GM12801 (cell line): ENCODE results near the gene PSMG2.

Experiments used
- TF ChIP-seq, protein P1 (sequence below): IDR thresholded peaks from one replicate; pipeline ENCODE4 v1.5.1; 2011; ENCODE audit warnings: control low read depth; ENCODE audit not compliant: insufficient read length; ENCODE audit errors: extremely low read depth

The PSMG2 gene, protein sequence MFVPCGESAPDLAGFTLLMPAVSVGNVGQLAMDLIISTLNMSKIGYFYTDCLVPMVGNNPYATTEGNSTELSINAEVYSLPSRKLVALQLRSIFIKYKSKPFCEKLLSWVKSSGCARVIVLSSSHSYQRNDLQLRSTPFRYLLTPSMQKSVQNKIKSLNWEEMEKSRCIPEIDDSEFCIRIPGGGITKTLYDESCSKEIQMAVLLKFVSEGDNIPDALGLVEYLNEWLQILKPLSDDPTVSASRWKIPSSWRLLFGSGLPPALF

DNA sequence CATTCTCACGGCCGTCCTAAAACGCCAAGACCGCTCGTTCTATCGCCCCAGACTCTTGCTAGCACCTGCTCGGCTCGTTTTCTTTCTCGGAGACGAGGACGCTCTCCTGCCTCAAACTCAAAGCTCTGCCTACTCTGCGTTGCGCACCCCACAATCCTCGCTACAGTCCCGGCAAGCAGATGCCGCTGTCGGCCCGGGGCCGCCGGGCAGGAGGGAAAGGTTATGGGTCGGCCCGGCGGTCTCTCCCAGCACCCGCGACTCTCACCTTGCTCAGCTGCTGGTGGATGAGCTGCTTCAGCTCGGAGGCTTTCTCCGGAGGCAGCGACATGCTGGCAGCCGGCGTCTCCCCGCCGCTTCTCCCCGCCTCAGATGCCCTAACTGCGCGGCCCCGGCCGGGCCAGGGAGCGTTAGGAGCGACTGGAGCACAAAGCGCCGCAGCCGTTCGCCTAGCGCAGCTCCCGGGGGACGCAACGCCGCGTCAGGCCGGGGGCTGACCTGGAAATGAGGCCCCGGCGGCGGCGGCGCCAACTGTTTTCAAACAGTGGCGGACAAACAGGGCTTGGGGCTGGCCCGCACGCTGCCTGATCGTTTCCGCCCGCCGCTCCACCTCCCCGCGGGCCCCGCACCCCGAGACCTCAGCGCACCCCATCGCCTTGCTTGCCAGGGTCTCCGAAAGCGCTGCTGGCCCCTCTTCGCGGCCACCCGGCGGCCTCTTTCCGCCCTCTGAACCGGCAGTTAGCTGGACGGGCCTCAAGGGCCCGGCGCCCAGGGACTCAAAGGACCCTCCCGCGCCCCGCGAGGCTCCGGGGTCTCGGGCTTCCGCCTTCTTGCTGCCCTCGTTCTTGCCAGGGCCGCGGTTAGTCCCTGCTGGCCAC lies at the start of gene PSMG2, which contains the start of gene CEP76:
TSS of gene PSMG2 (plus strand) at position 822 of the 875 bp plus-strand sequence. CDS start 66 bp downstream, outside the sequence.
TSS of gene CEP76 (minus strand) at position 503 of the 875 bp plus-strand sequence. CDS start at position 328, 175 bp downstream.
- TF ChIP-seq, protein P1, sequence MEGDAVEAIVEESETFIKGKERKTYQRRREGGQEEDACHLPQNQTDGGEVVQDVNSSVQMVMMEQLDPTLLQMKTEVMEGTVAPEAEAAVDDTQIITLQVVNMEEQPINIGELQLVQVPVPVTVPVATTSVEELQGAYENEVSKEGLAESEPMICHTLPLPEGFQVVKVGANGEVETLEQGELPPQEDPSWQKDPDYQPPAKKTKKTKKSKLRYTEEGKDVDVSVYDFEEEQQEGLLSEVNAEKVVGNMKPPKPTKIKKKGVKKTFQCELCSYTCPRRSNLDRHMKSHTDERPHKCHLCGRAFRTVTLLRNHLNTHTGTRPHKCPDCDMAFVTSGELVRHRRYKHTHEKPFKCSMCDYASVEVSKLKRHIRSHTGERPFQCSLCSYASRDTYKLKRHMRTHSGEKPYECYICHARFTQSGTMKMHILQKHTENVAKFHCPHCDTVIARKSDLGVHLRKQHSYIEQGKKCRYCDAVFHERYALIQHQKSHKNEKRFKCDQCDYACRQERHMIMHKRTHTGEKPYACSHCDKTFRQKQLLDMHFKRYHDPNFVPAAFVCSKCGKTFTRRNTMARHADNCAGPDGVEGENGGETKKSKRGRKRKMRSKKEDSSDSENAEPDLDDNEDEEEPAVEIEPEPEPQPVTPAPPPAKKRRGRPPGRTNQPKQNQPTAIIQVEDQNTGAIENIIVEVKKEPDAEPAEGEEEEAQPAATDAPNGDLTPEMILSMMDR: no peak

DNA sequence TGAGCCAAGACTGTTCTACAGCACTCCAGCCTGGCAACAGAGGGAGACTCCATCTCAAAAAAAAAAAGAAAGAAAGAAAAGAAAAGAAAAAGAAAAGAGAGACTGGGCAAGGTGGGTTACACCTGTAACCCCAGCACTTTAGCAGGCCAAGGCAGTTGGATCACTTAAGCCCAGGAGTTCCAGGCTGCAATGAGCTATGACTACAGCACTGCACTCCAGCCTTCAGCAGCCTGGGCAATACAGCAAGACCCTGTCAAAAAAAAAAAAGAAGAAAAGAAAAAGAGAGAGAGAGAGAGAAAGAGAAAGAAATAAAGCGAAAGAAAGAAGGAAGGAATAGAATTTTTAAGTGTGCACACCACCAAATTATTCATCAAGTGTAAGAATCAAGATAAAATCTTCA lies 47.9 kb upstream of the PSMG2 start:
- TF ChIP-seq, protein P1: no peak

DNA sequence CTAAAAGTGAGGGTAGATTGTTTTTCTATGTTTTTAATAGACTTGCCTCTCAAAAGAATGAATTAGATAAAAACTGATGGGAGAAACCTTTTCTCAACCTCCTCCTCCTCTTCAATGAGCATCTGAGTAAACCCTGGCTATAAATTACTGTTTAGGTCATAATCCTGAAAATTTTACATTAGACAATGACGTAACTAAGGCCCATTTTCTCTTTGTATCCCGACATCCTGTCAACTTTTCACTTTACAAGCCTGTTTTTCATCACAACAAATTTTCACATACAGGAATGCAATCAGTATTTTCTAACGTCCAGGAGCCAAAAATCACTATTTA lies 46.3 kb upstream of the PSMG2 start:
- TF ChIP-seq, protein P1: no peak

DNA sequence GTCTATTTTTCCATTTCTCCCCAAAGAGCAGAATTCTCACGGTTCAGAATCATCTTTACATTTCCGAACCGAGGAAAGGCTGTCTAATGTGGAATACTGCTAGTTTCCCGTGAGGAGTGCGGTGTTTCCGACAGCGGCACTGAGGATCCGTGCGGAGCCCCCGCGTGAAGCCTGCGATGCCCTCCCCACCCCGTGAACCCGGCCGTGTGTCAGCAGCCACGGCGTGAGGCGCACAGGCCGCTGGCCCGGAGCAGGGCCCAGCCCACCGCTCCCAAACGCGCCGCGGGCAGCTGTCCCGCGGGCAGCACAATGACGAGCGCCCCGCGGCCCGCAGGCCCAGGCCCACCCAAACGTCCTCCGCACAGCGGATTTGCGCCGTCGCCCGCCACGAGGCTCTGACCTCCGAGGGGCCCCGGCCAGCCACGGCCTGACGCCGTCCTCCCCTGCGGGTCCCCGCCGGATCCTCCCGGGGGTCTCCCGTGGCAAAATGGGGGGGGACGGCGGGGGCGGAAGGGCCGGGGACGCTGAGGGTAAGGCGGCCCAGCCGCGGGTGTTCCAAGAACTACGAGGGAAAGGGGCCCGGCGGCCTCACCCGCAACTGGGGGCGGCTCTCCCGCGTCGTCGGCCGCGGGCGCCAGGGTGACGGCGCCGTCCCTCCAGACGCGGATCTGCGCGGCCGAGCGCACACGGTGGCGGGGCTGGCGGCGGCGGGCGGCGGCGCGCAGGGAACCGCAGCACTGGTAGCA lies 45.7 kb upstream of the PSMG2 start:
- TF ChIP-seq, protein P1: no peak

DNA sequence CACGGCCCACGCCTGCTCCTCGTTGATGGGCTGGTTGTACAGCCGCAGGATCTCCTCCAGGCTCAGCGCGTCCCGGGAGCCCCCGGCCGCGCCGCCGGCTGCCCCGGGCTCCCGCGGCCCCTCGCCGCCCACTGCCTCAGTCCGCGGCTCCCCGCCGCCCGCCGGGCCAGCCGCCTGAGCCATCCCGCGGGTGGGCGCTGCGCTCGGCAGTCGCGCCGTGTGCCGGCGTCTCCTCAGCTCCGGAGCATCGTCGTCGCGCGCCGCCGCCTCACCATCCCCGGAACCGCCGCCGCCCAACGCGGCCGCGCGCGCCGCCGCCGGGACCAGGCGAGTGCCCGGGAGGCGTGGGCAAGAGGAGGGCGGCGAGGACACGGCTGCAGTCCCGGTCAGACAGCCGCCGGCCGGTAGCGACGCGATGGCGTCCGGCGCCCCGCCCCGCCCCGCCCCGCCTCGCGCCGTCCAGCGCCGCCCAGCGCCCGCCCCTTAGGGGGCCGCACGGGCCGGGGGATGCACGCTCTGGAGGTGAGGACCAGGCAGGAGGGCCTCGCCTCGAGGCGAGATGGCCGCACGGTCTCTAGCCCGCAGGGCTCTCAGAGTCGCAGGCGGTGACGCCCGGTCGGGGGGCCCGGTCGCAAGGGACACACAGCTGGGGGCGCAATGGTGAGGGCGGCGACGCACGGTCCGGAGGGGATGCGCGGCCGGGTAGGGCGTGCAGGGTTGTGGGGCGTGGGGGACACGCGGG lies 45.0 kb upstream of the PSMG2 start, which contains the start of gene SPIRE1:
TSS of gene SPIRE1 (minus strand) at position 424 of the 742 bp plus-strand sequence. CDS start at position 183, 241 bp downstream.
- TF ChIP-seq, protein P1: no peak

DNA sequence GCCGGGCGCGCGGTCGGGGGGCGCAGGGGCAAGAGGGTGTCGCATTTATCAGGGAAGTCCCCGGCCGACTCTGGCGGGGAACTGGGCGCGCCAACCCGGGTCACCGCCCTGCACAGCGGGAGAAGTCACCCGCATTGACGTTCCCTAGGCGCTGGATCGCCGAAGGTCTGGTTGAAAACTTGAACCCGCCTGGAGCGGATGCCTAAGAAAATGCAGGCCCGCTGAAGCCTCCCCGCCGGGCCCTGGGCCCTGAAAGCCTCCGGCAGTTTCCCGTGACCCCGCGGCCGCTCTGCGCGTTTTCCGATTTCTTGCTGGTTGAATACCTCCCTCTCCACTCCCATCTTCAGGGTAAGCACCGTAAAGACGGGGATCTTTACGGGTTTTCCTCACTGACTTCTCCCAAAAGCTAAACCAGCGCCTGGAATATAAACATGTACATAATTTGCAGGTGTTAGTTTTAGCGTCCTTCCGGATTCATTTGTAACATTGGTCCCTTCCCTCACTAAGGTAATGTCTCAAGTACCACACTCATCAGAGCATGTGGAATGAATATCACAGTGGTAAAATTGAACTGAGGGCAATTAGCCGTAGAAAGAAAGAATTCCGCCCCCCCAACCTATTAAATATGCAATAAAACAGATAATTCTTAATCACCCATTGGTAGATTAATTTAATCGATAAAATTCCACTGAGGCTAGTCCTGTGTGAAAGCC lies 44.3 kb upstream of the PSMG2 start:
- TF ChIP-seq, protein P1: no peak
